Ovary (tissue), 3 donors: ENCODE measurements around the gene FADS2.

Experiments used
- EP300 ChIP-seq: sonication (generic); formaldehyde crosslinking; IDR thresholded peaks from one replicate; pipeline ENCODE4 v1.6.1; 2017; ENCODE audit warnings: antibody characterized with exemption
- POLR2A ChIP-seq: fragments of 450-650 bp; IDR thresholded peaks from one replicate; pipeline ENCODE4 v1.6.1; 2017; ENCODE audit warnings: antibody characterized with exemption, mild to moderate bottlenecking, moderate library complexity
- TF ChIP-seq, protein P1 (sequence below), 3 donors: fragments of 450-650 bp in 2 of 3; fragments of 200-600 bp in 1 of 3; IDR thresholded peaks; one replicate each; pipeline versions ENCODE4 v1.5.1 to v1.8.0; 2016 to 2022; ENCODE audit warnings: antibody characterized with exemption in 3 of 3, mild to moderate bottlenecking in 1 of 3
- donor health status: DM: no; HTN: no; CAD: no.

DNA sequence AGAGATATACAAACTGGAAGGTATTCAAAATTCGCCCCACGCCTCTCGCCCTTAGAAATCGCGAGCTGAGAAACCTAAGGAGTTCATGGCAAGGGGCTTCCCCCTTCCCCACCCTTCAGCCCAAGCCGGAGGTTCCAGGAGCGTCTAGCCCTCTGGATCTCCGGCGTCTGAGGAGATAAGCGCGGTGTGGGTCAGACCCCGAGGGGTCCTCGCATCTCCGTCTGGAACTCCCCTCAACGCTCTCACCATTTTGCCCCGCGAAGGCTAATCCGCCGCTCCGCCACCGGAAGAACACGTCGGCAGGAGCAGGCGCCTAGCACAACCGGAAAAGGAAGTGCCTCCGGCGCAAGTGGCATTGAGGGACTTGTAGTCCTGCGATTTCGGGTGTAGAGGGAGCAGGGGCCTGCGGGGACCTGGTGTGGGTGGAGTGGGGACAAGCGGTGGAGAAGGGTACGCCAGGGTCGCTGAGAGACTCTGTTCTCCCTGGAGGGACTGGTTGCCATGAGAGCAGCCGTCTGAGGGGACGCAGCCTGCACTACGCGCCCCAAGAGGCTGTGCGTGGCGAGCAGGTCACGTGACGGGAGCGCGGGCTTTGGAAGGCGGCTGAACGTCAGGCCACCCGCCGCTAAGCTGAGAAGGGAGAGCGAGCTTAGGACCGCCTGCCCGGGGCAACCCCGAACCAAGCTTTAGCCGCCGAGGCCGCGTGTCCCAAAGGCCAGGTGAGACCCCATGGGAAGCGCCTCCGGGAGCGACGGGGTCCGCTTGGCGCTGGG, 35.6 kb upstream of the FADS2 start, which contains the start of the genes FEN1 and TMEM258:
- TF ChIP-seq, protein P1, sequence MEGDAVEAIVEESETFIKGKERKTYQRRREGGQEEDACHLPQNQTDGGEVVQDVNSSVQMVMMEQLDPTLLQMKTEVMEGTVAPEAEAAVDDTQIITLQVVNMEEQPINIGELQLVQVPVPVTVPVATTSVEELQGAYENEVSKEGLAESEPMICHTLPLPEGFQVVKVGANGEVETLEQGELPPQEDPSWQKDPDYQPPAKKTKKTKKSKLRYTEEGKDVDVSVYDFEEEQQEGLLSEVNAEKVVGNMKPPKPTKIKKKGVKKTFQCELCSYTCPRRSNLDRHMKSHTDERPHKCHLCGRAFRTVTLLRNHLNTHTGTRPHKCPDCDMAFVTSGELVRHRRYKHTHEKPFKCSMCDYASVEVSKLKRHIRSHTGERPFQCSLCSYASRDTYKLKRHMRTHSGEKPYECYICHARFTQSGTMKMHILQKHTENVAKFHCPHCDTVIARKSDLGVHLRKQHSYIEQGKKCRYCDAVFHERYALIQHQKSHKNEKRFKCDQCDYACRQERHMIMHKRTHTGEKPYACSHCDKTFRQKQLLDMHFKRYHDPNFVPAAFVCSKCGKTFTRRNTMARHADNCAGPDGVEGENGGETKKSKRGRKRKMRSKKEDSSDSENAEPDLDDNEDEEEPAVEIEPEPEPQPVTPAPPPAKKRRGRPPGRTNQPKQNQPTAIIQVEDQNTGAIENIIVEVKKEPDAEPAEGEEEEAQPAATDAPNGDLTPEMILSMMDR (IDR thresholded peaks at IDR 0.05), result peak in 2 of 3 donors; percentile 31 to 56
- TF ChIP-seq EP300, result no peak
- TF ChIP-seq POLR2A, result peak; percentile 85
